HG03066 (cell line): ENCODE results near the gene SLC12A6.
"Not testable (repeated sequence)": the region's sequence is repeated elsewhere in the genome, so short reads cannot be mapped to it uniquely, and the experiment has no call there.

Experiments used
- ATAC-seq: cut with Tn5 transposase; IDR thresholded peaks from one replicate; pipeline ENCODE4 v1.9.1; 2021; ENCODE audit warnings: low read depth; ENCODE audit not compliant: unreplicated experiment

SLC12A6 gene

GRCh38 chr15:34358367-34358766, 20.8 kb upstream of the SLC12A6 start:
- ATAC-seq: no peak

DNA sequence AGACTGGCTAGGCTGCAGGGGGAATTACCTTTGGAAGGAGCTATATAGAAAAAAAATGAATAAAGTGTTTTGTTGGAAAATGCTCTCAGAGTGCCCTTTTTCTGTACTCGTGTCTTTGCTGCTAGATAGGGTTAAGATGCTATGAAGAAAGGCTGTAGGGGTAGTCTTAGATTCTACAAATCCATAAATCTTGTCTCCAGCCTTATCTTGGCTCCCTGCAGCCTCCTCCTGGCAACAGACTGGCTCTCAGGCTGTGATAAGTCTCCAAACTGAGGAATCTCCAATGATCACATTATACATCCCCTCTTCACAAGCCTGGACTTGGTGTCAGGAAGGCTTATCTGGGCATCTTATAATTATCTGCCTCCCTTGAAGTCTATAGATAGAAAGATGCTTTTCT, 20.1 kb upstream of the SLC12A6 start:
- no peak for ATAC-seq

- ATAC-seq: no peak
Measured at GRCh38 chr15:34355241-34355640, 17.7 kb upstream of the SLC12A6 start.

- ATAC-seq: no peak
Measured at GRCh38 chr15:34354286-34354685, 16.7 kb upstream of the SLC12A6 start.

GRCh38 chr15:34353627-34354026, 16.0 kb upstream of the SLC12A6 start:
- no peak for ATAC-seq

DNA sequence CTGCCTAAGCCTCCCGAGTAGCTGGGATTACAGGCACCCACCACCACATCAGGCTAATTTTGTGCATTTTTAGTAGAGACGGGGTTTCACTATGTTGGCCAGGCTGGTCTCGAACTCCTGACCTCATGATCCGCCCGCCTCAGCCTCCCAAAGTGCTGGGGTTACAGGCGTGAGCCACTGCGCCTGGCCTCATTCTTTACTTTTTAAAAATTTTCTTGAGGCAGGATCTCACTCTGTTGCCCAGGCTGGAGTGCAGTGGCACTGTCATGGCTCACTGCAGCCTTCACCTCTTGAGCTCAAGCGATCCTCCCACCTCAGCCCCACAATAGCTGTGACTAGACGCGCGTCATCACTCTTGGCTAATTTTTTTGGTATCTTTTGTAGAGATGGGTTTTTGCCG, 15.4 kb upstream of the SLC12A6 start:
- ATAC-seq: not testable (repeated sequence)

GRCh38 chr15:34349769-34350168, 12.2 kb upstream of the SLC12A6 start:
- no peak for ATAC-seq

GRCh38 chr15:34348735-34349300, 11.2 kb upstream of the SLC12A6 start:
- no peak for ATAC-seq

DNA sequence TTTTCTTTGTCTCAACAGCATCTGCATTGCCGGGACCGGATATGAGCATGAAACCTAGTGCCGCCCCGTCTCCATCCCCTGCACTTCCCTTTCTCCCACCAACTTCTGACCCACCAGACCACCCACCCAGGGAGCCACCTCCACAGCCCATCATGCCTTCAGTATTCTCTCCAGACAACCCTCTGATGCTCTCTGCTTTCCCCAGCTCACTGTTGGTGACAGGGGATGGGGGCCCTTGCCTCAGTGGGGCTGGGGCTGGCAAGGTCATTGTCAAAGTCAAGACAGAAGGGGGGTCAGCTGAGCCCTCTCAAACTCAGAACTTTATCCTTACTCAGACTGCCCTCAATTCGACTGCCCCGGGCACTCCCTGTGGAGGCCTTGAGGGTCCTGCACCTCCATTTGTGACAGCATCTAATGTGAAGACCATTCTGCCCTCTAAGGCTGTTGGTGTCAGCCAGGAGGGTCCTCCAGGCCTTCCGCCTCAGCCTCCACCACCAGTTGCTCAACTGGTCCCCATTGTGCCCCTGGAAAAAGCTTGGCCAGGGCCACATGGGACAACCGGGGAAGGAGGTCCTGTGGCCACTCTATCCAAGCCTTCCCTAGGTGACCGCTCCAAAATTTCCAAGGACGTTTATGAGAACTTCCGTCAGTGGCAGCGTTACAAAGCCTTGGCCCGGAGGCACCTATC, 10.5 kb upstream of the SLC12A6 start:
- no peak for ATAC-seq

GRCh38 chr15:34342737-34343575, 5.4 kb upstream of the SLC12A6 start, which contains the start of the genes NOP10 and NUTM1:
NOP10 (minus strand) TSS chr15:34343136; CDS start chr15:34343073, 63 bp downstream.
NUTM1 (plus strand) TSS chr15:34343315; CDS start chr15:34343697, 382 bp downstream.
- peak; percentile 95 for ATAC-seq

GRCh38 chr15:34342213-34342736, 4.7 kb upstream of the SLC12A6 start:
- ATAC-seq: not testable (repeated sequence)

DNA sequence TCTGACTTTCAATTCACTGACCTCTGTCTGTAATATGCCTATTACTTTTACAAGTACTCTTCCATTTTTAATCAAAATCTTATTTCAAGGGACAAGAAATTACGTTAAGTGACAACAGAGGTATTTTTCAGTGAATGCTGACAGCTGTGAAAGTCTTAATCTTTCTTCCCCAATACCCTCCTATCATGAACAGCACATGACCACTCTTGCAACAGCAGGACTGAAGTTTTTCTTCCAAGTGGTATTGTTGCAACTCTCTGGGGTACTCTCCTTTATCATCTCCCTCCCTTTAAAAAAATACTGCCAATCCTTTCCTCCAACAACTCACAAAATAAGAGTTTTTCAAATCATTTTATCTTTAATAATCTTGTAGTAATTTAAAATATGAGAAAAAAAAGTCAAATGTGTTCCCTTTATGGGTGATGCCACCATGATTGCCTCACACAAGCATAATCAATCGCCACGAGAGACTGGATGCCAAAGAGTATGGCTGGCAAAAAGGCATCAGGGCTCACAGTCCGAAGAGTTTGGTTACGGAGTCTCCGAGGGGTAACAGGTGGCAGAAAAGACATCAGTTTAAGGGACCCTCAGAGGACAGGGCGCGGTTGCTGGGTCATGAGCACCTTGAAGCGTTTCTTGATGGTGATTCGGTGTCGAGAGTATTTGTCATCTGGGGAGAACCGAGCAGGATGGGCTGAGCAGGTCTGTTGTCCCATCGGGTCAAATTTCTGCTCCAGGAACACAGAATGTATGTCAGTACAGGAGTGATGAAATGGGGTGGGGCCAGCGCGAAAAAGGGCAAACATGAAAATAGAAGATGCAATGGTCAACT, 4.0 kb upstream of the SLC12A6 start:
- no peak for ATAC-seq

- no peak for ATAC-seq
Measured at GRCh38 chr15:34339946-34340345, 2.4 kb upstream of the SLC12A6 start.

DNA sequence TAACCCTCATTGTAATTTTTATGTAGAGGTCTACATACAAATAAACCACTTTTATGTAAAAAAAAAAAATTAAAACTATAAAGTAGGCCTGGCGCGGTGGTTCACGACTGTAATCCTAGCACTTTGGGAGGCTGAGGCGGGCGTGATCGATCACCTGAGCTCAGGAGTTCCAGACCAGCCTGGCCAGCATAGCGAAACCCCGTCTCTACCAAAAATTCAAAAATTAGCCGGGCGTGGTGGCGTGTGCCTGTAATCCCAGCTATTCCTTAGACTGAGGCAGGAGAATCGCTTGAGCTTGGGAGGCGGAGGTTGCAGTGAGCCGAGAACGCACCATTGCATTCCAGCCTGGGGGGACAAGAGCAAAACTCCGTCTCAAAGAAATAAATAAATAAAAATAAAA, 766 bp upstream of the SLC12A6 start:
- no peak for ATAC-seq

GRCh38 chr15:34336991-34337556, 507 bp downstream of the SLC12A6 start:
- ATAC-seq: peak; percentile 4

- ATAC-seq: no peak
Measured at GRCh38 chr15:34336231-34336990, 1.2 kb downstream of the SLC12A6 start.

- no peak for ATAC-seq
Measured at GRCh38 chr15:34335176-34336032, 2.2 kb downstream of the SLC12A6 start.

- ATAC-seq: no peak
Measured at GRCh38 chr15:34334672-34335071, 2.9 kb downstream of the SLC12A6 start.
